ENCODE results near the gene FNDC1. TPM values are rescaled to one million over a fixed set of nuclear protein-coding genes. Genes with fewer than 3 reads are reported as not detected.
A peak's percentile ranks its signal among the peaks of the same experiment; 100 is the strongest.

The FNDC1 gene
- total RNA-seq, 1 experiment from 2014 or later = 0.23 TPM

GRCh38 chr6:159163901-159164370 lies 5.3 kb upstream of the FNDC1 start:
- Histone ChIP-seq H3K4me3 (ENCODE audit: low read depth in 2 of 2, low read length in 2 of 2) (no peak overlapping the region), H3K4me1 (ENCODE audit: control insufficient read depth, insufficient read depth, low read length) (no peaks in the 10 kb centered on the region), H3K27ac (ENCODE audit: low read length) (no peak overlapping the region), H3K9me3 (ENCODE audit: control insufficient read depth, insufficient read depth, low read depth, low read length) (no peaks in the 10 kb centered on the region), H3K27me3 (ENCODE audit: control insufficient read depth, insufficient read depth, low read length) (peaks cover 13% of the 10 kb centered on the region), H3K36me3 (ENCODE audit: control insufficient read depth, insufficient read depth, low read length) (no peaks in the 10 kb centered on the region)
- DNase-seq (ENCODE audit: low read depth, low spot score) = no peak
- TF ChIP-seq, protein P1, sequence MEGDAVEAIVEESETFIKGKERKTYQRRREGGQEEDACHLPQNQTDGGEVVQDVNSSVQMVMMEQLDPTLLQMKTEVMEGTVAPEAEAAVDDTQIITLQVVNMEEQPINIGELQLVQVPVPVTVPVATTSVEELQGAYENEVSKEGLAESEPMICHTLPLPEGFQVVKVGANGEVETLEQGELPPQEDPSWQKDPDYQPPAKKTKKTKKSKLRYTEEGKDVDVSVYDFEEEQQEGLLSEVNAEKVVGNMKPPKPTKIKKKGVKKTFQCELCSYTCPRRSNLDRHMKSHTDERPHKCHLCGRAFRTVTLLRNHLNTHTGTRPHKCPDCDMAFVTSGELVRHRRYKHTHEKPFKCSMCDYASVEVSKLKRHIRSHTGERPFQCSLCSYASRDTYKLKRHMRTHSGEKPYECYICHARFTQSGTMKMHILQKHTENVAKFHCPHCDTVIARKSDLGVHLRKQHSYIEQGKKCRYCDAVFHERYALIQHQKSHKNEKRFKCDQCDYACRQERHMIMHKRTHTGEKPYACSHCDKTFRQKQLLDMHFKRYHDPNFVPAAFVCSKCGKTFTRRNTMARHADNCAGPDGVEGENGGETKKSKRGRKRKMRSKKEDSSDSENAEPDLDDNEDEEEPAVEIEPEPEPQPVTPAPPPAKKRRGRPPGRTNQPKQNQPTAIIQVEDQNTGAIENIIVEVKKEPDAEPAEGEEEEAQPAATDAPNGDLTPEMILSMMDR (IDR thresholded peaks at IDR 0.05) = no peak
- TF ChIP-seq, protein P2, sequence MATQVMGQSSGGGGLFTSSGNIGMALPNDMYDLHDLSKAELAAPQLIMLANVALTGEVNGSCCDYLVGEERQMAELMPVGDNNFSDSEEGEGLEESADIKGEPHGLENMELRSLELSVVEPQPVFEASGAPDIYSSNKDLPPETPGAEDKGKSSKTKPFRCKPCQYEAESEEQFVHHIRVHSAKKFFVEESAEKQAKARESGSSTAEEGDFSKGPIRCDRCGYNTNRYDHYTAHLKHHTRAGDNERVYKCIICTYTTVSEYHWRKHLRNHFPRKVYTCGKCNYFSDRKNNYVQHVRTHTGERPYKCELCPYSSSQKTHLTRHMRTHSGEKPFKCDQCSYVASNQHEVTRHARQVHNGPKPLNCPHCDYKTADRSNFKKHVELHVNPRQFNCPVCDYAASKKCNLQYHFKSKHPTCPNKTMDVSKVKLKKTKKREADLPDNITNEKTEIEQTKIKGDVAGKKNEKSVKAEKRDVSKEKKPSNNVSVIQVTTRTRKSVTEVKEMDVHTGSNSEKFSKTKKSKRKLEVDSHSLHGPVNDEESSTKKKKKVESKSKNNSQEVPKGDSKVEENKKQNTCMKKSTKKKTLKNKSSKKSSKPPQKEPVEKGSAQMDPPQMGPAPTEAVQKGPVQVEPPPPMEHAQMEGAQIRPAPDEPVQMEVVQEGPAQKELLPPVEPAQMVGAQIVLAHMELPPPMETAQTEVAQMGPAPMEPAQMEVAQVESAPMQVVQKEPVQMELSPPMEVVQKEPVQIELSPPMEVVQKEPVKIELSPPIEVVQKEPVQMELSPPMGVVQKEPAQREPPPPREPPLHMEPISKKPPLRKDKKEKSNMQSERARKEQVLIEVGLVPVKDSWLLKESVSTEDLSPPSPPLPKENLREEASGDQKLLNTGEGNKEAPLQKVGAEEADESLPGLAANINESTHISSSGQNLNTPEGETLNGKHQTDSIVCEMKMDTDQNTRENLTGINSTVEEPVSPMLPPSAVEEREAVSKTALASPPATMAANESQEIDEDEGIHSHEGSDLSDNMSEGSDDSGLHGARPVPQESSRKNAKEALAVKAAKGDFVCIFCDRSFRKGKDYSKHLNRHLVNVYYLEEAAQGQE (IDR thresholded peaks at IDR 0.05; ENCODE audit: insufficient read depth in 1 of 2, low read depth in 2 of 2, low read length in 1 of 2) = no peak
- TF ChIP-seq POLR2AphosphoS5 (IDR thresholded peaks at IDR 0.05; ENCODE audit: low read depth, low read length) = no peak
- ATAC-seq = no peak
- intact Hi-C loops (cut with micrococcal nuclease; ENCODE audit: unreplicated experiment) (no loop called here), in situ Hi-C loops (cut with HindIII; ENCODE audit: low pct_unique_long_range_greater_than_20kb, low sequenced_read_pairs) (no loop called here)
- ChIA-PET CTCF (interaction anchor here (0.6 kb wide), 1 partner anchor 60 kb away, joined by 3 read pairs; no protein-coding TSS in a partner anchor), POLR2A (interaction anchor here (0.7 kb wide), 1 partner anchor 15 kb away, joined by 3 read pairs; no protein-coding TSS in a partner anchor)
- BruUV-seq (replicated peaks) = no TSS peak

GRCh38 chr6:159168536-159169192 lies 536 bp upstream of the FNDC1 start:
- POLR2A ChIA-PET = no interaction called here
- BruUV-seq (replicated peaks) = no TSS peak
- Histone ChIP-seq H3K36me3 (ENCODE audit: control insufficient read depth, insufficient read depth, low read length) (no peaks in the 10 kb centered on the region), H3K4me3 (ENCODE audit: low read depth in 2 of 2, low read length in 2 of 2) (peak overlapping the region; percentile 28 to 48), H3K27ac (ENCODE audit: low read length) (no peak overlapping the region), H3K9me3 (ENCODE audit: control insufficient read depth, insufficient read depth, low read depth, low read length) (no peaks in the 10 kb centered on the region), H3K27me3 (ENCODE audit: control insufficient read depth, insufficient read depth, low read length) (peaks cover 39% of the 10 kb centered on the region), H3K4me1 (ENCODE audit: control insufficient read depth, insufficient read depth, low read length) (peaks cover 8% of the 10 kb centered on the region)
- no peak for DNase-seq (ENCODE audit: low read depth, low spot score)
- peak; percentile 92 for ATAC-seq
- CTCF ChIA-PET = no interaction called here
- no peak for TF ChIP-seq POLR2AphosphoS5 (IDR thresholded peaks at IDR 0.05; ENCODE audit: low read depth, low read length)
- TF ChIP-seq TCF7L2 (IDR thresholded peaks at IDR 0.05; ENCODE audit: low read depth, low read length) = no peak
- TF ChIP-seq, protein P1 (IDR thresholded peaks at IDR 0.05) = peak; percentile 47; the same call in 1 of the 2 replicates
- TF ChIP-seq, protein P2 (IDR thresholded peaks at IDR 0.05; ENCODE audit: insufficient read depth in 1 of 2, low read depth in 2 of 2, low read length in 1 of 2) = no peak
- TF ChIP-seq SIN3A (IDR thresholded peaks at IDR 0.05; ENCODE audit: borderline replicate concordance, insufficient read depth, low read depth, low read length) = no peak
- intact Hi-C loops (cut with micrococcal nuclease; ENCODE audit: unreplicated experiment) = no loop called here
- in situ Hi-C loops (cut with HindIII; ENCODE audit: low pct_unique_long_range_greater_than_20kb, low sequenced_read_pairs) = no loop called here
